Urinary bladder (tissue), 4 donors: ENCODE results near the gene CCDC197. TPM values are rescaled to one million over a fixed set of nuclear protein-coding genes. Genes with fewer than 3 reads are reported as not detected.

Experiments used
- DNase-seq: peaks from one replicate; pipeline ENCODE4 v3.0.0-alpha.2; 2015; ENCODE audit errors: extremely low spot score
- H3K27ac ChIP-seq: one replicate; pipeline ENCODE4 v1.5.1; 2013; ENCODE audit warnings: low read depth, mild to moderate bottlenecking, moderate library complexity
- H3K36me3 ChIP-seq: one replicate; pipeline ENCODE4 v1.6.1; 2013; ENCODE audit warnings: mild to moderate bottlenecking, moderate library complexity; ENCODE audit not compliant: insufficient read depth
- H3K4me1 ChIP-seq: one replicate; pipeline ENCODE4 v1.6.1; 2013; ENCODE audit warnings: mild to moderate bottlenecking, moderate library complexity; ENCODE audit not compliant: insufficient read depth
- H3K4me3 ChIP-seq: one replicate; pipeline ENCODE4 v1.5.1; 2013; ENCODE audit warnings: low read depth, low read length
- WGBS: extraction: QIAGEN DNeasy Blood & Tissue Kit; methylation state at CpG from one replicate; pipeline ENCODE4 v1.1.7; 2013; 5-methylcytosine and 5-hydroxymethylcytosine counted together
- polyA plus RNA-seq: library from polyadenylated mRNA; stranded (reverse); fragments of 200-250 nt; gene quantifications from one replicate; pipeline ENCODE4 v1.2.3, GENCODE V29; 2013
- total RNA-seq: library from RNA; depleted of rRNA; stranded (reverse); fragments of >200 nt; gene quantifications from one replicate; pipeline ENCODE4 v1.2.3, GENCODE V29; 2014
- donor health status: healthy with polysubstance abuse.
- donor health status: healthy.

CCDC197 gene
- total and polyA plus RNA-seq, 2 donors = not detected

- Histone ChIP-seq H3K36me3 (no peaks in the 10 kb centered on the region), H3K4me1 (no peaks in the 10 kb centered on the region), H3K4me3 (no peak overlapping the region), H3K27ac (no peak overlapping the region)
- 85% methylated on average over 11 of the region's 11 CpGs for WGBS
- DNase-seq = no peak
Measured at GRCh38 chr14:93977790-93978581, 19.1 kb upstream of the CCDC197 start.

- Histone ChIP-seq H3K27ac (no peak overlapping the region), H3K4me3 (no peak overlapping the region), H3K36me3 (no peaks in the 10 kb centered on the region), H3K4me1 (no peaks in the 10 kb centered on the region)
- WGBS = 83% methylated on average over 4 of the region's 4 CpGs
- no peak for DNase-seq
Measured at GRCh38 chr14:93978735-93979134, 18.4 kb upstream of the CCDC197 start.

- WGBS = 34% methylated on average over 11 of the region's 11 CpGs
- DNase-seq = no peak
- Histone ChIP-seq H3K27ac (no peak overlapping the region), H3K4me3 (no peak overlapping the region), H3K36me3 (no peaks in the 10 kb centered on the region), H3K4me1 (no peaks in the 10 kb centered on the region)
Measured at GRCh38 chr14:93980456-93981201, 16.5 kb upstream of the CCDC197 start.

GRCh38 chr14:93981316-93982229, 15.5 kb upstream of the CCDC197 start:
- no peaks in the 10 kb centered on the region for H3K4me1 ChIP-seq
- H3K36me3 ChIP-seq = no peaks in the 10 kb centered on the region
- no peak overlapping the region for H3K27ac ChIP-seq
- no peak for DNase-seq
- WGBS = 90% methylated on average over 9 of the region's 9 CpGs
- no peak overlapping the region for H3K4me3 ChIP-seq

GRCh38 chr14:93982230-93983007, 14.7 kb upstream of the CCDC197 start:
- H3K36me3 ChIP-seq = no peaks in the 10 kb centered on the region
- no peak for DNase-seq
- no peaks in the 10 kb centered on the region for H3K4me1 ChIP-seq
- H3K27ac ChIP-seq = no peak overlapping the region
- no peak overlapping the region for H3K4me3 ChIP-seq
- 81% methylated on average over 10 of the region's 10 CpGs for WGBS

- Histone ChIP-seq H3K27ac (no peak overlapping the region), H3K4me1 (no peaks in the 10 kb centered on the region), H3K36me3 (no peaks in the 10 kb centered on the region), H3K4me3 (no peak overlapping the region)
- DNase-seq = no peak
- WGBS = 83% methylated on average over 3 of the region's 3 CpGs
Measured at GRCh38 chr14:93984070-93984469, 13.0 kb upstream of the CCDC197 start.

GRCh38 chr14:93984987-93985410, 12.1 kb upstream of the CCDC197 start:
- Histone ChIP-seq H3K4me3 (no peak overlapping the region), H3K27ac (no peak overlapping the region), H3K36me3 (no peaks in the 10 kb centered on the region), H3K4me1 (no peaks in the 10 kb centered on the region)
- DNase-seq = no peak
- WGBS = 18% methylated on average over 7 of the region's 7 CpGs

GRCh38 chr14:93986955-93987354, 10.1 kb upstream of the CCDC197 start:
- Histone ChIP-seq H3K4me1 (no peaks in the 10 kb centered on the region), H3K36me3 (no peaks in the 10 kb centered on the region), H3K4me3 (no peak overlapping the region), H3K27ac (no peak overlapping the region)
- DNase-seq = no peak
- 75% methylated on average over 9 of the region's 9 CpGs for WGBS

- Histone ChIP-seq H3K36me3 (no peaks in the 10 kb centered on the region), H3K4me3 (no peak overlapping the region), H3K4me1 (no peaks in the 10 kb centered on the region), H3K27ac (no peak overlapping the region)
- 77% methylated on average over 12 of the region's 12 CpGs for whole genome bisulfite sequencing
- DNase-seq = no peak
Measured at GRCh38 chr14:93987376-93987775, 9.7 kb upstream of the CCDC197 start.

- H3K27ac ChIP-seq = no peak overlapping the region
Measured at GRCh38 chr14:93987815-93988476, 9.2 kb upstream of the CCDC197 start.

GRCh38 chr14:93989939-93990338, 7.2 kb upstream of the CCDC197 start:
- Histone ChIP-seq H3K4me3 (no peak overlapping the region), H3K36me3 (no peaks in the 10 kb centered on the region), H3K27ac (no peak overlapping the region), H3K4me1 (no peaks in the 10 kb centered on the region)
- 75% methylated on average over 4 of the region's 4 CpGs for WGBS
- DNase-seq = no peak

More at GRCh38 chr14:93987815-93988476, 9.2 kb upstream of the CCDC197 start:
- no peak overlapping the region for H3K4me3 ChIP-seq
- no peaks in the 10 kb centered on the region for H3K36me3 ChIP-seq
- no peak for DNase-seq
- no peaks in the 10 kb centered on the region for H3K4me1 ChIP-seq
- 74% methylated on average over 3 of the region's 3 CpGs for WGBS

GRCh38 chr14:93991212-93991611, 5.9 kb upstream of the CCDC197 start:
- no peaks in the 10 kb centered on the region for H3K4me1 ChIP-seq
- WGBS = 91% methylated on average over 10 of the region's 10 CpGs
- no peaks in the 10 kb centered on the region for H3K36me3 ChIP-seq
- H3K27ac ChIP-seq = no peak overlapping the region
- no peak overlapping the region for H3K4me3 ChIP-seq
- no peak for DNase-seq
